CD4-positive, alpha-beta T cell (primary cell): ENCODE measurements around the gene TMEM79. TPM values are rescaled to one million over a fixed set of nuclear protein-coding genes. Genes with fewer than 3 reads are reported as not detected.

ENCODE experiments used
- ATAC-seq: fragments of 200-7000 bp; cut with Tn5 transposase; one replicate; pipeline ENCODE4 v1.10.0; 2022; ENCODE audit warnings: mild to moderate bottlenecking; ENCODE audit not compliant: poor library complexity
- CTCF ChIA-PET: fragments of 350-600 bp; sonication (Branson Sonifier 250); formaldehyde crosslinking; loops from one replicate; lab custom pipeline; 2021; ENCODE audit warnings: antibody characterized with exemption, inconsistent platforms; lab: Charles Lee
- POLR2A ChIA-PET: fragments of 350-600 bp; sonication (Branson Sonifier 250); formaldehyde crosslinking; loops from one replicate; lab custom pipeline; 2021; ENCODE audit warnings: antibody characterized with exemption, inconsistent platforms; lab: Charles Lee
- DNase-seq, 14 experiments: peaks; one replicate each; pipeline ENCODE4 v3.0.0-alpha.2; 2013 to 2020; ENCODE audit warnings: mixed read lengths in 2 of 14
- H3K27ac ChIP-seq, 2 donors: one replicate each; pipeline versions ENCODE4 v1.5.1 to v1.7.0; 2013; ENCODE audit warnings: low read length in 2 of 2, low read depth in 1 of 2, mild to moderate bottlenecking in 1 of 2
- H3K27me3 ChIP-seq, 2 experiments: 1 replicate in 1 of 2; 2 replicates in 1 of 2; pipeline versions ENCODE4 v1.6.1 to v1.7.0; 2013; ENCODE audit warnings: low read length in 2 of 2, control low read depth in 1 of 2, mild to moderate bottlenecking in 1 of 2, moderate library complexity in 1 of 2; ENCODE audit not compliant: insufficient read depth in 2 of 2, control insufficient read depth in 1 of 2
- H3K36me3 ChIP-seq: one replicate; pipeline ENCODE4 v1.6.1; 2013; ENCODE audit warnings: low read length, control low read depth; ENCODE audit not compliant: insufficient read depth
- H3K4me1 ChIP-seq: one replicate; pipeline ENCODE4 v1.6.1; 2013; ENCODE audit warnings: low read length, control low read depth; ENCODE audit not compliant: insufficient read depth
- H3K4me3 ChIP-seq: one replicate; pipeline ENCODE4 v1.5.1; 2013; ENCODE audit warnings: mild to moderate bottlenecking, low read length, moderate library complexity
- H3K9me3 ChIP-seq, 2 experiments: 1 replicate in 1 of 2; 2 replicates in 1 of 2; pipeline versions ENCODE4 v1.6.1 to v1.7.0; 2013; ENCODE audit warnings: low read length in 2 of 2, mild to moderate bottlenecking in 2 of 2, control low read depth in 1 of 2, moderate library complexity in 1 of 2; ENCODE audit not compliant: control insufficient read depth in 1 of 2, insufficient read depth in 1 of 2
- H3K27ac Mint-ChIP-seq: one replicate; pipeline ENCODE4 v1.8.0; 2020; ENCODE audit warnings: mixed read lengths
- H3K27me3 Mint-ChIP-seq: one replicate; pipeline ENCODE4 v1.8.0; 2021; ENCODE audit warnings: mixed read lengths
- H3K36me3 Mint-ChIP-seq: one replicate; pipeline ENCODE4 v1.8.0; 2021; ENCODE audit warnings: low read depth, mixed read lengths
- H3K4me1 Mint-ChIP-seq: one replicate; pipeline ENCODE4 v1.8.0; 2021; ENCODE audit warnings: low read depth, mixed read lengths
- H3K4me3 Mint-ChIP-seq: one replicate; pipeline ENCODE4 v1.8.0; 2020; ENCODE audit warnings: mild to moderate bottlenecking, mixed read lengths
- H3K9me3 Mint-ChIP-seq: one replicate; pipeline ENCODE4 v1.8.0; 2020; ENCODE audit warnings: mixed read lengths
- CTCF ChIP-seq: fragments of 200-600 bp; IDR thresholded peaks from one replicate; pipeline ENCODE4 v1.8.0; 2022; ENCODE audit warnings: antibody characterized with exemption, mild to moderate bottlenecking
- intact Hi-C, 2 experiments: fragments of 100-400 bp; cut with DNase I in 1 of 2; cut with micrococcal nuclease in 1 of 2; formaldehyde crosslinking; loops; one replicate each; pipeline versions ENCODE4 v1.15.1 to v1.9.0; 2023 to 2025; cut with DNase I, micrococcal nuclease
- total RNA-seq, 174 experiments: library from RNA in 2 of 174; stranded (reverse) in 2 of 174; gene quantifications; one replicate each; pipeline ENCODE4 v1.2.3 and lab custom pipeline; 2021 to 2026

Gene TMEM79
- total RNA-seq, 2 experiments from 2014 or later: 1.0 to 1.7 TPM

- H3K9me3 ChIP-seq: no peaks in the 10 kb centered on the region
- H3K36me3 ChIP-seq: peaks cover 28% of the 10 kb centered on the region
- ChIA-PET CTCF (no interaction called here), POLR2A (interaction anchor here (1.0 kb wide), 1 partner anchor 8 kb away, joined by 5 read pairs; no protein-coding TSS in a partner anchor)
- H3K27ac ChIP-seq: no peak overlapping the region
- H3K4me3 Mint-ChIP-seq: no peak overlapping the region
- no peaks in the 10 kb centered on the region for H3K9me3 Mint-ChIP-seq
- H3K4me3 ChIP-seq: no peak overlapping the region
- H3K27ac Mint-ChIP-seq: peak overlapping the region; percentile 44
- no peaks in the 10 kb centered on the region for H3K27me3 ChIP-seq
- no peaks in the 10 kb centered on the region for H3K27me3 Mint-ChIP-seq
- no peak for ATAC-seq
- TF ChIP-seq CTCF: no peak
- intact Hi-C loops: no loop called here
- peaks cover 19% of the 10 kb centered on the region for H3K4me1 ChIP-seq
- DNase-seq: peak in 5 of 14 experiments; percentile 6 to 55 (median 25)
- H3K36me3 Mint-ChIP-seq: peaks cover 26% of the 10 kb centered on the region
- peaks cover 21% of the 10 kb centered on the region for H3K4me1 Mint-ChIP-seq
Measured at GRCh38 chr1:156291226-156292061, 7.3 kb downstream of the TMEM79 start.

GRCh38 chr1:156293098-156293434 lies 8.9 kb downstream of the TMEM79 start:
- H3K4me3 Mint-ChIP-seq: peak overlapping the region; percentile 66
- no peak for ATAC-seq

GRCh38 chr1:156293895-156294294 lies 9.8 kb downstream of the TMEM79 start:
- no peaks in the 10 kb centered on the region for H3K9me3 Mint-ChIP-seq
- peaks cover 21% of the 10 kb centered on the region for H3K4me1 Mint-ChIP-seq
- Histone ChIP-seq H3K4me3 (no peak overlapping the region), H3K36me3 (peaks cover 27% of the 10 kb centered on the region), H3K4me1 (peaks cover 19% of the 10 kb centered on the region), H3K27ac (no peak overlapping the region), H3K9me3 (no peaks in the 10 kb centered on the region), H3K27me3 (no peaks in the 10 kb centered on the region)
- TF ChIP-seq CTCF: no peak
- intact Hi-C loops: no loop called here
- ChIA-PET CTCF (no interaction called here), POLR2A (interaction anchor here (3.6 kb wide), 1 partner anchor 11 kb away, joined by 37 read pairs; the partner anchor contains the start of genes SMG5 and TMEM79)
- no peaks in the 10 kb centered on the region for H3K27me3 Mint-ChIP-seq
- H3K27ac Mint-ChIP-seq: no peak overlapping the region
- DNase-seq (no peak), ATAC-seq (no peak)
- H3K4me3 Mint-ChIP-seq: no peak overlapping the region
- H3K36me3 Mint-ChIP-seq: peaks cover 22% of the 10 kb centered on the region

More at GRCh38 chr1:156293098-156293434, 8.9 kb downstream of the TMEM79 start:
- ChIA-PET POLR2A (interaction anchor here (3.6 kb wide), 1 partner anchor 10 kb away, joined by 37 read pairs; the partner anchor contains the start of genes SMG5 and TMEM79), CTCF (no interaction called here)
- Mint-ChIP-seq H3K27me3 (no peaks in the 10 kb centered on the region), H3K9me3 (no peaks in the 10 kb centered on the region), H3K36me3 (peaks cover 26% of the 10 kb centered on the region), H3K4me1 (peaks cover 21% of the 10 kb centered on the region), H3K27ac (peak overlapping the region; percentile 17)
- Histone ChIP-seq H3K36me3 (peaks cover 27% of the 10 kb centered on the region), H3K4me1 (peaks cover 19% of the 10 kb centered on the region), H3K9me3 (no peaks in the 10 kb centered on the region), H3K27me3 (no peaks in the 10 kb centered on the region), H3K4me3 (no peak overlapping the region), H3K27ac (no peak overlapping the region)
- DNase-seq: no peak
- intact Hi-C loops: no loop called here
- TF ChIP-seq CTCF: no peak
